Uterus (tissue), 2 donors: ENCODE results near the gene LAX1.

ENCODE experiments used
- POLR2A ChIP-seq, 2 donors: fragments of 450-650 bp; IDR thresholded peaks; one replicate each; pipeline ENCODE4 v1.6.1; 2016; ENCODE audit warnings: antibody characterized with exemption in 2 of 2, mild to moderate bottlenecking in 1 of 2, moderate library complexity in 1 of 2
- TF ChIP-seq, protein P1 (sequence below), 4 experiments: fragments of 200-600 bp in 2 of 4; fragments of 450-650 bp in 2 of 4; sonication (generic) in 2 of 4; IDR thresholded peaks; one replicate each; pipeline ENCODE4 v1.5.1; 2016 to 2019; ENCODE audit warnings: antibody characterized with exemption in 4 of 4, mild to moderate bottlenecking in 2 of 4, moderate library complexity in 1 of 4

- TF ChIP-seq, protein P1, sequence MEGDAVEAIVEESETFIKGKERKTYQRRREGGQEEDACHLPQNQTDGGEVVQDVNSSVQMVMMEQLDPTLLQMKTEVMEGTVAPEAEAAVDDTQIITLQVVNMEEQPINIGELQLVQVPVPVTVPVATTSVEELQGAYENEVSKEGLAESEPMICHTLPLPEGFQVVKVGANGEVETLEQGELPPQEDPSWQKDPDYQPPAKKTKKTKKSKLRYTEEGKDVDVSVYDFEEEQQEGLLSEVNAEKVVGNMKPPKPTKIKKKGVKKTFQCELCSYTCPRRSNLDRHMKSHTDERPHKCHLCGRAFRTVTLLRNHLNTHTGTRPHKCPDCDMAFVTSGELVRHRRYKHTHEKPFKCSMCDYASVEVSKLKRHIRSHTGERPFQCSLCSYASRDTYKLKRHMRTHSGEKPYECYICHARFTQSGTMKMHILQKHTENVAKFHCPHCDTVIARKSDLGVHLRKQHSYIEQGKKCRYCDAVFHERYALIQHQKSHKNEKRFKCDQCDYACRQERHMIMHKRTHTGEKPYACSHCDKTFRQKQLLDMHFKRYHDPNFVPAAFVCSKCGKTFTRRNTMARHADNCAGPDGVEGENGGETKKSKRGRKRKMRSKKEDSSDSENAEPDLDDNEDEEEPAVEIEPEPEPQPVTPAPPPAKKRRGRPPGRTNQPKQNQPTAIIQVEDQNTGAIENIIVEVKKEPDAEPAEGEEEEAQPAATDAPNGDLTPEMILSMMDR (IDR thresholded peaks at IDR 0.05) = no peak
- no peak for TF ChIP-seq POLR2A (IDR thresholded peaks at IDR 0.05)
These were observed 32.2 kb downstream of the LAX1 start for GRCh38 chr1:203797216-203797615.
